K562 (cell line): ENCODE measurements around the gene SMIM10L2A.

Experiments used
- CCAR2 ChIP-seq: fragments of 200-400 bp; formaldehyde crosslinking; IDR thresholded peaks from 2 replicates; pipeline ENCODE4 v1.6.1; 2017; ENCODE audit warnings: mild to moderate bottlenecking, low read depth, low read length
- CHD2 ChIP-seq: IDR thresholded peaks from 2 replicates; pipeline ENCODE4 v1.6.1; 2011; ENCODE audit warnings: low read depth, low read length
- FOXM1 ChIP-seq, 2 experiments: fragments of 450-650 bp in 1 of 2; sonication (generic) in 1 of 2; formaldehyde crosslinking in 1 of 2; IDR thresholded peaks; 2 replicates each; pipeline versions ENCODE4 v1.6.1 to v1.9.0; 2017 to 2022; ENCODE audit warnings: low read depth in 2 of 2, mild to moderate bottlenecking in 2 of 2, missing genetic modification reagents in 1 of 2, moderate library complexity in 1 of 2
- KDM4B ChIP-seq, 2 experiments: fragments of 450-650 bp in 1 of 2; sonication (generic) in 1 of 2; IDR thresholded peaks; 2 replicates each; pipeline ENCODE4 v1.6.1; 2016 to 2017; ENCODE audit warnings: borderline replicate concordance in 2 of 2, antibody characterized with exemption in 1 of 2, low read depth in 1 of 2, mild to moderate bottlenecking in 1 of 2
- NFATC3 ChIP-seq: fragments of 450-650 bp; IDR thresholded peaks from 2 replicates; pipeline ENCODE4 v1.6.1; 2017; ENCODE audit warnings: mild to moderate bottlenecking
- NFIC ChIP-seq: fragments of 450-650 bp; IDR thresholded peaks from 2 replicates; pipeline ENCODE4 v1.6.1; 2017; ENCODE audit warnings: mild to moderate bottlenecking, inconsistent platforms
- PCBP1 ChIP-seq: fragments of 200-400 bp; formaldehyde crosslinking; IDR thresholded peaks from 2 replicates; pipeline ENCODE4 v1.6.1; 2018; ENCODE audit warnings: mild to moderate bottlenecking, low read depth, low read length; ENCODE audit not compliant: poor library complexity, severe bottlenecking
- POLR2A ChIP-seq: fragments of 450-650 bp; conservative IDR thresholded peaks from 2 replicates; pipeline ENCODE4 v1.6.1; 2016
- PTTG1 ChIP-seq: fragments of 450-650 bp; IDR thresholded peaks from 2 replicates; pipeline ENCODE4 v1.6.1; 2016; ENCODE audit warnings: low read depth, mild to moderate bottlenecking, missing genetic modification characterization, missing compliant biosample characterization
- SMARCC2 ChIP-seq: fragments of 450-650 bp; IDR thresholded peaks from 2 replicates; pipeline ENCODE4 v1.6.1; 2017; ENCODE audit warnings: antibody characterized with exemption, moderate library complexity, mild to moderate bottlenecking, low read depth
- TCF7L2 ChIP-seq: fragments of 150-350 bp; IDR thresholded peaks from 2 replicates; pipeline ENCODE4 v1.6.1; 2016; ENCODE audit warnings: low read depth, mild to moderate bottlenecking, low read length, moderate library complexity
- TF ChIP-seq, protein P1 (sequence below), 3 experiments: IDR thresholded peaks in 2 of 3; conservative IDR thresholded peaks in 1 of 3; 2 replicates each; pipeline ENCODE4 v1.5.1; 2011 to 2012; ENCODE audit warnings: low read length in 3 of 3, mild to moderate bottlenecking in 3 of 3, control low read depth in 2 of 3, improper control_type of control experiment in 1 of 3, inconsistent platforms in 1 of 3, low read depth in 1 of 3, mixed read lengths in 1 of 3, moderate library complexity in 1 of 3; ENCODE audit not compliant: insufficient read depth in 2 of 3
- TF ChIP-seq, protein P2 (sequence below): sonication (generic); formaldehyde crosslinking; IDR thresholded peaks from 2 replicates; pipeline ENCODE4 v1.8.1; 2023; ENCODE audit warnings: mild to moderate bottlenecking, missing genetic modification reagents

DNA sequence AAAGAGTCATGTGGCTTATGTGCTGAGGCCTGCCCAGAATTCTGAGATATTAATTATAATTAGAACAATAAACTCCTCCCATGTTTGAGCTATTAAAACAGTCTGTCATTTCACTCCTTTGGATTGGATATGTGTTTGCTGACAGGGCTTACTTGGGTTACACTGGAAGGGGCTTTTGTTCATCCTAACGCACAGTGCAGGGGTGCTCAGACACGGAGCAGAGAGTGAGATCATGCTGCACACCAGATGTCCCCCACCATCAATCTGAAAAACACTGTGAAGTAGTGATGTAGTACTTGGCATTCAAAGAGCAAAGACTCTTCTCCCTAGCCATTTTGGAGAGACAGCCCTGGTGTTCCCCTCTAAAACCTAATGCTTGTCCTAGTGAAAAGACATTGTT is 24.1 kb upstream of the SMIM10L2A start:
- TF ChIP-seq, protein P1, sequence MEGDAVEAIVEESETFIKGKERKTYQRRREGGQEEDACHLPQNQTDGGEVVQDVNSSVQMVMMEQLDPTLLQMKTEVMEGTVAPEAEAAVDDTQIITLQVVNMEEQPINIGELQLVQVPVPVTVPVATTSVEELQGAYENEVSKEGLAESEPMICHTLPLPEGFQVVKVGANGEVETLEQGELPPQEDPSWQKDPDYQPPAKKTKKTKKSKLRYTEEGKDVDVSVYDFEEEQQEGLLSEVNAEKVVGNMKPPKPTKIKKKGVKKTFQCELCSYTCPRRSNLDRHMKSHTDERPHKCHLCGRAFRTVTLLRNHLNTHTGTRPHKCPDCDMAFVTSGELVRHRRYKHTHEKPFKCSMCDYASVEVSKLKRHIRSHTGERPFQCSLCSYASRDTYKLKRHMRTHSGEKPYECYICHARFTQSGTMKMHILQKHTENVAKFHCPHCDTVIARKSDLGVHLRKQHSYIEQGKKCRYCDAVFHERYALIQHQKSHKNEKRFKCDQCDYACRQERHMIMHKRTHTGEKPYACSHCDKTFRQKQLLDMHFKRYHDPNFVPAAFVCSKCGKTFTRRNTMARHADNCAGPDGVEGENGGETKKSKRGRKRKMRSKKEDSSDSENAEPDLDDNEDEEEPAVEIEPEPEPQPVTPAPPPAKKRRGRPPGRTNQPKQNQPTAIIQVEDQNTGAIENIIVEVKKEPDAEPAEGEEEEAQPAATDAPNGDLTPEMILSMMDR (IDR thresholded peaks at IDR 0.05 in 2 of 3, conservative IDR thresholded peaks at IDR 0.05 in 1 of 3; ENCODE audit: insufficient read depth in 2 of 3, low read depth in 1 of 3, low read length in 3 of 3) = no peak
- no peak for TF ChIP-seq NFIC
- TF ChIP-seq SMARCC2 = no peak
- TF ChIP-seq CCAR2 = no peak
- TF ChIP-seq KDM4B (IDR thresholded peaks at IDR 0.05; ENCODE audit: borderline replicate concordance in 2 of 2, low read depth in 1 of 2) = no peak
- no peak for TF ChIP-seq FOXM1 (IDR thresholded peaks at IDR 0.05; ENCODE audit: low read depth)
- no peak for TF ChIP-seq FOXM1 (CRISPR knock-in tag; IDR thresholded peaks at IDR 0.05; ENCODE audit: low read depth)
- no peak for TF ChIP-seq PTTG1 (tag)
- no peak for TF ChIP-seq CHD2
- no peak for TF ChIP-seq TCF7L2
- TF ChIP-seq PCBP1 = no peak
- no peak for TF ChIP-seq POLR2A
- no peak for TF ChIP-seq NFATC3
- TF ChIP-seq, protein P2, sequence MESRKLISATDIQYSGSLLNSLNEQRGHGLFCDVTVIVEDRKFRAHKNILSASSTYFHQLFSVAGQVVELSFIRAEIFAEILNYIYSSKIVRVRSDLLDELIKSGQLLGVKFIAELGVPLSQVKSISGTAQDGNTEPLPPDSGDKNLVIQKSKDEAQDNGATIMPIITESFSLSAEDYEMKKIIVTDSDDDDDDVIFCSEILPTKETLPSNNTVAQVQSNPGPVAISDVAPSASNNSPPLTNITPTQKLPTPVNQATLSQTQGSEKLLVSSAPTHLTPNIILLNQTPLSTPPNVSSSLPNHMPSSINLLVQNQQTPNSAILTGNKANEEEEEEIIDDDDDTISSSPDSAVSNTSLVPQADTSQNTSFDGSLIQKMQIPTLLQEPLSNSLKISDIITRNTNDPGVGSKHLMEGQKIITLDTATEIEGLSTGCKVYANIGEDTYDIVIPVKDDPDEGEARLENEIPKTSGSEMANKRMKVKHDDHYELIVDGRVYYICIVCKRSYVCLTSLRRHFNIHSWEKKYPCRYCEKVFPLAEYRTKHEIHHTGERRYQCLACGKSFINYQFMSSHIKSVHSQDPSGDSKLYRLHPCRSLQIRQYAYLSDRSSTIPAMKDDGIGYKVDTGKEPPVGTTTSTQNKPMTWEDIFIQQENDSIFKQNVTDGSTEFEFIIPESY = no peak
